GM19395 (cell line): ENCODE data around the gene GFOD1.
A peak's percentile ranks its signal among the peaks of the same experiment; 100 is the strongest.

Experiments
- ATAC-seq: cut with Tn5 transposase; IDR thresholded peaks from one replicate; pipeline ENCODE4 v1.9.1; 2021; ENCODE audit warnings: mild to moderate bottlenecking, moderate library complexity; ENCODE audit not compliant: unreplicated experiment

Gene GFOD1

DNA sequence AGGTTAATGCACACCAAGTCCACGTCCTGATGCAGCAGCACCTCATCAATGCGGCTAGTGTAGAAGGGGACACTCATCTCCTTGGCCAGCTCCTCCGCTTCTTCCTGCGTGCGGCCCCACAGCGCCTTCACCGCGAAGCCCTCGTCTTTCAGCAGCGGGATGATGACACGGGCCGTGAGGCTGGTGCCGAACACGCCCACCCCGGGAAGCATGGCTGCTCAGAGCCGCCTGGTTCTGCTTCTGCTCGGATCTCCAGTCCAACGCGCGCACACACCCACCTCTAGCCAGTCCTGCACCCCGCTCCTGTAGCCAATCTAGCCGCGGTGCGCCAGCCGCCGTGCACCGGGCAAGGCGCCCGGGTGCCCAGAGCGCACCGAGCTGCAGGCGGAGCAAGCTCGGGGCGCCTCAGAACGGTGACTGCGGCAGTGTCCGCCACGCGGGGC, 700 bp downstream of the GFOD1 start:
- peak; percentile 33 for ATAC-seq

DNA sequence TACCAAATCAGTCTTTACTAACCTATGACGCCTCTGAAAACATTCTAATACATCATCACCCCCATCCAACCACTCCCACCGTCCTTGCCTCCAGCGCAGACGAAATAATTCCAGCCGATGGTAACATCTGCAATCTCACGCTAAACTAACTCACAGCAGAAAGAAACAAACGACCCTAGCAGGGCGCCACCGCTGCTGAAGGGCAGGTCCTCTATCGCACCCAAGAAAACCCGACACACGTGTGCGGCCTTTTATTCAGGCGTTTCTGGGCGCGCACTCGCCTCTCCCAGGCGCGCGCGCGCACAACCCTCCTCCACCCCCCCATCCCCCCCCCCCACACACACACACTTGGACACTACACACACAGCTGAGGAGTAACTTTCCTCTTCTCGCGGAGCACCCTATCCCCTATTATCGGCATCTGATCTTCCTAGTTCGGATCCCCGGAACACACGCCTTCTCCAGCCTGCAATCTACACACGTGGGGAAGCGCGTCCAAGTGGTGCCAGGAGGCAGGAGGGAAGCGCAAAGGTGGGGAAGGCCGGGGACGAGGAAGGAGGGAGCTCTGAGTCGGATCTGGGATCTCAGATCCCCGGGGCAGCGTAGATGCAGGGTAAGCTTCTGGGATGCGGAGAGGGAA, 1.4 kb downstream of the GFOD1 start:
- ATAC-seq, result no peak

DNA sequence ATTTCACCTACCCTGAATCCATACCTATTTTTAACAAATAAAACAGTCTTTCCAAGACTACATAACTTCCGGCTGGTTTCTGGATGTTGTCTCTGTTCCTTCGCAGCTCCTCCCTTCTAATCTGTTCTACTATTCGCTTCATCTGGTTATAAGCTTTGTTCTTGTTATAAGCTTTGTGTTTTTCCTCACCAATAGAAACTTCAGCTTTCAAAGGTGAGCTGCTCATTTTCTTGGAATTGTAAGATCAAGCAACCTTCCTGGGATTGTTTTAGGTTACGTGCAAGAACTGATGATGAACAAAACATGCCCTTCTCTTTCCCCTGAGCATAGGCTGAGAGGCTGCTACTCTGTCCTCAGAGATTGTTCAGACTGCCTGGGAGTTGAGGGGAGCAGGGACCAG, 2.1 kb downstream of the GFOD1 start:
- no peak for ATAC-seq

DNA sequence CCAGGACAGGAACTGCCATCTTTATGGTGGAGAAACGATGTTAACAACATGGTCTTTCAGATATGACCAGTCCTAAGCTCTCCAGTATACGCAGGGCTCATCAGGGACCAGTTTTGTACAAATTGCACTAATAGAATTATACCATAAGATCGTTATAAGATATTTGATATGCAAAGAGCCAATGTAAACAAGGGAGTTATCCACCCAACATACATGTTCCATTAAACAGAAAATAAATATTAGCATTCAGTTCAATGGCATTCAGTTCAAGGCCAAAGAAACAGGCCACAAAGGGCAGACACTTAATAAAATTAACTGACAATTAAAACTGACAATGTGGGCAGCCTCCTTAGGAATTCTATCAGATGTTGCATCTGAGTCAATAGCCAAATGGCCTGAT, 2.6 kb downstream of the GFOD1 start:
- ATAC-seq, result no peak

DNA sequence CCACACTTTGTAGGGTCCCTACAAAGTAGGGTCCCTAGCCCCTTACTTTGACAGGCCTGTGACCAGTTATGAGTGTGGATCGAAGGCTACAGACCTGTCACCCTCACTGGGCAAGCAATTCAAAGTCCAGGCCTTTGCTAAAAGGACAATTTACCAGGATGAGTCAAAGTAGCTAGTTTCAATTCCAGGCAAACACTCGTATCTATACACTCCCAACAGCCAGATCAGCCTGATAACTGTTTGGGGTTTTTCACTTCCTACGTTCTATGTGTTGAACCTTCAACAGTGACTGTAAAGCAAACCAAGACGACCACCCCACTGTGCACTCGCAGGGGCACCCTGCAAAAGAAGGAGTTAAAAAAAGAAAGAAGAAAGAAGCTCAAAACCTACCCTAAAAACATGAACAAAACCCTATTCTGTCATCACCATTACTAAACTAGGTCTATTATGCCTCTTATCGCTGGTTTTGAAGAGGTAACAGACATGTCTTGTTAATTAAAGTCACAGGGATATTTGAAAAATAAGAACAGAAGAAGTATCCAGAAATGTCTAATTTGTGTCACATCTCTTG, 3.2 kb downstream of the GFOD1 start:
- no peak for ATAC-seq

DNA sequence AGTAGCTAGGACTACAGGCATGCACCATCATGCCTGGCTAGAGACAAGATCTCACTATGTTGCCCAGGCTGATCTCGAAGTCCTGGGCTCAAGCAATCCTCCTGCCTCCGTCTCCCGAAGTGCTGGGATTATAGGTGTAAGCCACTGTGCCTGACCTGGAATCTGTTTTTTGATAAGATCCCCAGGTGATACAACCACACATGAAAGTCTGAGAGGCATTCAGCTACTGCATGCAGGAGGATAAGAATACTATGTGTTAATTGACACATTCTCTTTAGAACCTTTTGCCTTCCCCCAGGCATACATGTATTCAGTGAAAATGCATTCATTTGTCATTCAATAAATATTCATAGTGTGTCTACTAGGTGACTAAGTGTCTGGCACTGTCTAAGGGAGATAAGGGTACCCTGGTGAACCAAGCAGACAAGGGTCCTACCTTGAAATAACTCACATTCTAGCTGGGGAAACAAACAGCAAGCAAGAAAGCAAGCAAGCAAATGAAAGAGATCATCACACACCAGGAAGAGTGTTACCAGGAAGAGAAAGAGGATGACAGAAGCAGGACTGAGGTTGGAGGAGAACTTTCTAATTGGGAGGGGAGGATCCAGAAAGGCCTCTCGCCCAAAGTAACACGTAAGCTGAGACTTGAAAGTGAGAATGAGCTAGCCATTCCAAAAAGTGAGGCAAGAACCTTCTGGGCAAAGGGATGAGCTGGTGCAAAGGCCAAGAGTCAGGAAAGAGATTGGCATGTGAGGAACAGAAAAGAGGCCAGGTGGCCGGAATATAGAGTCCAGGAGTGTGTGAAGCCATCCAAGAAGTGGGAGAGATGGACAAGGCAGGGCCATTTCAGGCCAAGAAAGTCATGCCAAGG, 6.5 kb downstream of the GFOD1 start:
- no peak for ATAC-seq

DNA sequence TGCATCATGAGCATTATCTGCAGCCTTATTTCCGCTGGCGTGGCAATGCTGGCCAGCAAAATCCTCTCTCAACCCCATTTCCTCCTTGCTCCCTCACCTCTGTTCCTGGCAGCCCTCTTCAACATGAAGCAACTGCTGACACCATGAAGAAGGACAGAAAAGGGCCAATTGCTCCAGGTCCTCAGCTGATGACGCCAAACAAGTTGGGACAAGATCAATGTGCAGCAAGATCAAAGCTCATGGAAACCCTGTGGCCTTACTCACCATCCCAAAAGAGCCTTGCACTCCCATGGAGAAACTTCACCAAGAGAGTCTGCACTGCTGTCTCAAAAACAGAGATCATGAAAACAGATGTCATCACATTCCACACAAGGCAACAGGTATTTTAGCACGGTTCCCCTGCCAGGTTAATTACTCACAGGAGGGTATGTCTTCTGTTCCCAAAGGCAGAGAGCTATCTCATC, 7.4 kb downstream of the GFOD1 start:
- no peak for ATAC-seq

DNA sequence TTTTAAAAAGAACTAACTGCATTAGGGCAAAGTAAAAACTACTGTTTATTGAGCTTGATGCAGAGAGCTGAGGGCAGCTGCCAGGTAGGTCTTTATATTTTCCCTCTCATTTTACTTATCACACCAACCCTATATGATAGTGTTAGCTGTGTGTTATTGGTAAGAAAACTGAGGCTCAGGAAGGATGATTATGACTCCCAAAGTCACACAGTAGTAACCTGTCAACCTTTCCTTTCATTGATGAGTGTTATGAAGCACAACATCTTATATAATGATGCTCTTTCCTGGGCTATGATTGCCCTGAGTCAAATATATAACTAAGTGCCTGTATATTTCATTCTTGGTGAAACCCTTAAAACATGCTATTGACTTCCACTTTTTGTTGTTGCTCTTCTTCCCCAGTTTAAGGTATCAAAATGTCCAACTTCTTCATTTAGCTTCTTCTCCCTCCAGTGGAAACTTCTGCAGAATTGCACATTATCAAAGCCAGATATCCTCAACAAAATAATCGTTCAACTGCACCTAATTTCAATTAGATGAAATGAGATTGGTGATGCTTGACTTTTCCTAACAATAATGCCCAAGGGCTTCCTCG, 8.1 kb downstream of the GFOD1 start:
- no peak for ATAC-seq

DNA sequence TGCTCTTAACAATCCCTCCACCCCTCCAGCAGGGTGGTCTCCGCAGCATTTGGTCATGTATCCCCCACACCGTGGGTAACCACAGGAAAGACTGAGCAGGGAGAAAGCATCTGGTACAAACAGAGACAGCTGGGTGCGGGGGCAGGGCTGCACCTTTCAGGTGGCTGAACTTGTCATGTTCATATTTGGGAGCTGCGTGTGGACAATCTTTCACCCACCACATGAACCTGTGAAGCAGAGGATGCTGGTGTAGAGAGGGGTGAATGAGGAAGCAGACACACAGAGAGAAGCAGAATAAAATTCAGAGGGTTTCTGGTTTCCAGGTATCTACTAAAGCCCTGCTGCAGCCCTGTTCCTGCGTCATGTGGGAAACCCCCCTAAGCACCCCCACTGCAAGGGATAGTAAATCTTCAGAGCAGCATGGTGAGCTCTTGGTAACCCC, 8.9 kb downstream of the GFOD1 start:
- ATAC-seq, result peak; percentile 53

DNA sequence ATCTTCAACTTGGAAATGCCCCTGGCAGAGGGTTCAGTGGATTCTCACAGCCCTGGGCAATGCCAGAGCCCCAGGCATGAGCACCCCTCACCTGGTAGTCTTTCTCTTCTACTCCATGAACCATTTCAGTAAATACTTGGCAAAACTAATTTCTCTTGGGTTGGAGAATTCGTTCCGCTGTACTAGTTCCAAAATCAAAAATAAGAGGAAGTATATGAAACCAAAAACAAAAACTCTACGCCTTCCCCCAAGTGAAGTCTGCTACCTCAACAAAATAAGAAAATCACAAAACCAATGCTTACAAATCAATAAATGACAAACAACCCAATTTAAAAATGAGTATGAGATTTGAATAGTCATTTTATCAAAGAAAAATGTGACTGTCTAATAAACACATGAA, 12.6 kb downstream of the GFOD1 start:
- ATAC-seq, result no peak

DNA sequence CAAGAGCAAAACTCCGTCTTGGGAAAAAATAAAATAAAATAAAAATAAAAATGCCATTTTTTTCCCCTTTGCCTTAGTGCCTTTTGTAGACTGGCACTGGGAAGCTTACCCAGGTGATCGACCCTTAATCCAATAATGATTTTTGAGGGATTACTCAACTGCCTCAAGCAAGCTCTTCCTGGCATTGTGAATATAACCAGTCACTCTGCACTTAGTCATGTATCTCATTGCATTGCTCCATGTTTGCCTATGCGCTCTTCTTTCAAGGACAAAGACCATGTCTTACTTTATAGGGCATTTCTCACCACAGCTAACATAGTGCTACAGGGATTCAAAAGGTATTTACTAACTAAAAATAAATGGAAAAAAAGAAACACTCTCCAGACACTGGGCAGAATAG, 13.0 kb downstream of the GFOD1 start:
- ATAC-seq, result no peak

DNA sequence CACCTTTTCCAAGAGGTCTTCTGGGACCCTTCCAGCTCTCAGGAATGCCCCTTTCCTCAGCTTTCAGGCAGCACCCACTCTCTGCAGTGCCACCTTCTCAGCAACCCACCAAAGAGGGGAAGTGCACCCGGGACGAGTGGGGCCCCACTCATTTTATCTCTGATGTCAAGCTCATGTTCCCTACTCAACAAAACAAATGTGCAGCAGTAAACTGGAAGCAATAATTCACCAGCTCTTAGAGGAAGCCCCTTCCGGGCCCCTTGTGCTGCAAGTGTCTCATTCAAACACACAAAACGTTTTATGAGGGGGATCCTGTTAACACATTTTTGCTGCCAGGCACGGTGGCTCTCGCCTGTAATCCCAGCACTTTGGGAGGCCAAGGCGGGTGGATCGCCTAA, 13.6 kb downstream of the GFOD1 start:
- ATAC-seq, result no peak

DNA sequence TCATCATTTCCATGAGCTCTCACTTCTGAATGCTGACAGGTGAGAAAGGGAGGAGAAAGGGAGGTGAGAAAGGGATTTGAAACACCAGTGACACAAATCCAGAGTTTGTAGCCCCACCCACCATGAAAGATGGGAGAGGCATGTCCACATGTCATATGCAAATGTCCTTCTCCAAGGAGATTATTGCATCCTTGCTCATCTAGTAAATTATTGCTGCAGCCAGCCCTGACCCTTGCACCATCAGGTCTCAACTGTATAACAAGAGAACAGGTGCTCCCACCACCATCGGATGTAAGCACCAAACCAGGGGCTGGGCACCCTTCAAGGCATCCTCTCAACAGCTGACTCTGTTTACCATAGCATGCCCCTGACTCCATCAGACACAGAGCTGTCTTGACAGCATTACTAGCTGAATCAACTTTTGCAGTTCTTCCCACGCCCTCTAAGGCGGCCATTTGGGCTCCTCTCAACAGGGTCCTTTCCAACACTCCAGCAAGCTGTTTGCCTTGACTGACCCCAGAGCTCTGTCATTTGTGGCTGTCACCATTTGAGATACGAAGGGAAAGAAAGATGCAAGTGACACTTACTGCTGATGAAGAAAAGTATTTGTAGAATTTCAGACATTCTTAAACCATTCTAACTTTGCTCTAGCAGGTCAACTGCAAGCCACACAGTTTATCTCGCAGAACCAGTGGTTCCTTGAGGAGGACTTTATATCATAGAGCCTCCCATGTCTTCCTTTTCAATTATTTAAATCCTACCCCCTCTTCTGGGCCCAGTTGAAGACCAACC, 14.2 kb downstream of the GFOD1 start:
- ATAC-seq, result no peak

DNA sequence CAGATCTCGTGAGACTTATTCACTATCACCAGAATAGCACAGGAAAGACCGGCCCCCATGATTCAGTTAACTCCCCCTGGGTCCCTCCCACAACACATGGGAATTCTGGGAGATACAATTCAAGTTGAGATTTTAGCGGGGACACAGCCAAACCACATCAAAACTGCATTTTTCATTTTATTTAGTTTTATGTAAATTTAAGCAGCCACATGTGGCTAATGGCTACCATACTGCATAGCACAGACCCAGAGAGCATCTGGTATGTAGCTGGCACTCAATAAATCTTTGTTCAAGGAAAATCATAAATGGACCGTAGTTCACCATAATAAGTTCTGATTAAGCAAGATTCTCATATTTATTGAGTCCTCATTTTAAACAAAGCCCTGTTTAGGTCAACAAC, 15.3 kb downstream of the GFOD1 start:
- no peak for ATAC-seq

DNA sequence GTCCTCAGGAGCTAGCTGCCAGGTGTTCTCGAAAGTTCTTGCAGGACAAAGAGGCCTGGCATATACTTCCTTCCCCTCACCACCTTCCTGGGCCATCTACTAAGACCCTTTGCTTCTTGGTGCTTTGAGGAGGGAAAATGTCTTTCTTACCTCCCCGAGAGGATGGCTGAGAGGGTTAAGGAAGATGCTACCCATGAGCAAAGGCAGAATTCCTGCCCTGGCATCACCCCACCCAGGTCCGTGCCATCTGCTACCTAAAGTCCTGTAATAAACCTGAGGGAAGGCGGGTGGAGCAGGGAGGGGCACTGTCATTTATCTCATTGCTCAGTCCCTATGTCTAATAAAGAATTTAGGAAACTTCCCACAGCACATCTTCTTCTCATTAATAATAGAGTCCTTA, 16.2 kb downstream of the GFOD1 start:
- ATAC-seq, result no peak

DNA sequence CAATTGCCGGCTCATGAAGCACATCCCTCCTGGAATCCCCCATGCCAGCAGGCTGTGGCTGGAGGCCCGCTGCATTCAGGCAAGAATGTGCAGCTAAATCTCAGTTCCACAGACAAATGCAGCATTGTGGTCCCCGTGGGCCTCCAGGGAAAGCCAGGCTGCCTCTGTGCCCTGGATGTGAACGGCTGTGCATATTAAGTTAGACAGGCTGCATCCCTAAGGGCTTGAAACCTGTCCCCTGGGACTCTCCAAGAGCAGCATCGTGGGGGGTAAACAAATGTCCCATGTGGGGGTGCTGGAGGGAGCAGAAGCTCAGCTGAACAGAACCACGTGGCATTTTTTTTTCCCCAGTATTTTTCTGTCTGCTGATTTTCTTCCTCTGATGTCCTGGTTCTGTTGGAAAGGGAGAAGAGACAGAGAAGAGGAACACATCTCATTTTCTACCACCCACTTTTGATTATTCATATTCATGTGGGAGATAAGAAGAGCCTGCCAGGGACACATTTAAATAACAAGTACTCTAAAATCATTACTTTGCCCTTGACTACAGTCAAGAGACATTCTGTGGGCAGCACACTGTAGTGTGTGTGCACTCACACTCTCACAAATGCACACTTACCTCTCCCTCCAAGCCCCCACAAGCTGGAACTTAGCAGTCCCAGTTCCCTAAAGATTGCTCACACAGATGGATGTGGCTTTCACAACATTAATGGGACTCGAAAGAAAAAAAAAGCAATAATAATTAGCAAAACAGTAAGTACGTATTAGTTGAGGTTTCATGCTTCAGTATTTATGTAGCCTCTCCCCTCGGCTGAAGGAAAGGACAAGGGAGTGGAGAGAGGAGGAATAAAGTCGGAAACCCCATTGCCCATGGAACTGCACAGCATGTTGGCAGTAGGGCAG, 16.9 kb downstream of the GFOD1 start:
- ATAC-seq, result no peak

DNA sequence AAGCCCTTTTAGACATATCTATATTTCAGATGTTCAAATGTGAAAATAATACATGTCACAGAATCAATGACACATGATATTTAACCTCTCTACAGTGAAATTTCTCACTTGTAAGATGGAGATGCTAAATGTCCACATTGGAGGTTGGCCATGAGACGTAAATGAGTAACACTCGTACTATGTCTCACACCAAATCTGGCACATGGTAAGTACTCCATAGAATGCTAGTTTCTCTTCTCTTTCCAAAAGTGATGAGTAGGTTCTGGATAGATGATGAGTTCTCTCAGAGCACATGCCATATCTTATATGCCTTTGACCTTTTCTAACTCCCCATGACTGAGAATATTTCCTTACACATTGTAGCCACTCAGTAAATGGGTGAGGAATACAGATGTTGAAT, 17.7 kb downstream of the GFOD1 start:
- no peak for ATAC-seq

DNA sequence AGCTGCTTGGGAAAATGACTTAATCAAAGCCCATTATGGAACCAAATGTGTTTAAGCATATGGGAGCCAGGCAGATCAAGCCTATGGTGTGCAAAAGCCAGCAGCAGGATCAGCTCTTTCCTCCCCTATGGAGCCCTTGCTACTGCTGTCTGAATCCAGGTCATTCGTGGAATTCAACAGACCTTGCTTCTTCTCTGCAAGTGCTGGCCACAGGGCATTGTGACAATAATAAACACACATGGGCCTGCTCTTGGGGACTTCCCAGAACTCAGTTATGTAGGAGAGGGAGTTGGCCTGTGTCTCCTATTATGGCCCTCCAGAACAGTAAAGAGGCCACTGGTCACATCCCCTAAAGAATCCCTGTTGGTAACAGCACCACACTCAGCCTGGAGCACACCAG, 18.6 kb downstream of the GFOD1 start:
- ATAC-seq, result no peak

DNA sequence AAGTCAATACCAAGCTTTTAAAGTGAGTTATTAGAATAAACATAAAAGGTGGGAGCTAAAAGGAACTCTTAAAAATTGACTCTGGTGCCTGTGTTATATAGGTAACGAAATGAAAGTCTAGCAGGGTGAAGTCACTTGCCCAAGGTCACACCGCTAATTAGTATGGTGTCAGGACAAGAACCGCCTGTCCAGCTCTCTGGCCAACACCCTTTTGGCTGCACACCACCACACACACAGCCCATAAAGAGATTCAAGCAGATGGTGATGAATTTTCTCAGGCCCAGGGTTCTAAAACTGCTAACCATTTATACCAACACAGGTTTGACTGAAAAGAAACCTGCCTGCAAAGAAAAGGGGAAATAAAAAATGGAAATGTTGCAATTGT, 20.2 kb downstream of the GFOD1 start:
- ATAC-seq, result no peak
